ENCODE data around the gene APOA1.

Gene APOA1

DNA sequence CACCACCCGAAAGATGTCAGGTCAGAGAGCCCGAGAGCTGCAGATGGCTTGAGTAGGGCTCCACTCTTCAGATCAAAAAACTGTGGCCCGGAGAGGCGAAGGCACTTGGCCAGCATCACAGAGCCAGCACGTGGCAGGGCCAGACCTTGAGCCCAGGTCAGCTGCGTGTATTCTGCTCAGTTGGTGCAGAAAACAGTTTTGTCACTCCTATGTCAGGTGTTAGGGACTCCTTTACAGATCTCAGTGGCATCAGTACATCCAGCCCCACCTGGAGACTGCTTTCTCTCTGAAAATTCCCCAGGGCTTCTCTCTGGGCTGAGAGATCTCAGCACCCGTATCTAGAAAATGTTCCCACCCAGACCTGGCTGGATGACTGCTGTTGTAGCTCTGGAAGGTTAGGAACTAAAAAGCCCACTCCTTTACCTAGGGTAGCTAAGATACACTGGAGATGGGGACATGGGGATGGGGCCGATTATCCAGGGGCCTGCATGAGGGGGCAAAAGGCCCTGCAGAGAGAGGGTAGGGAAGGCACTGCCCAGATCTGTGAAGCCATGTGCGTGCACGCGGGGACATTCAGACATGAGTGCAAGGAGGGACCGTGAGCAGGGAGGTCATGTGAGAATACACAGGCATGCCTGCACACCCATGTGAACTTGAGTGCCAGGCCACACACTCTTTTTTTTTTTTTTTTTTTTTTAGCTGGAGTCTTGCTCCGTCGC is 3.4 kb downstream of the APOA1 start:
- DNase-seq (ENCODE audit: low read depth), result no peak

DNA sequence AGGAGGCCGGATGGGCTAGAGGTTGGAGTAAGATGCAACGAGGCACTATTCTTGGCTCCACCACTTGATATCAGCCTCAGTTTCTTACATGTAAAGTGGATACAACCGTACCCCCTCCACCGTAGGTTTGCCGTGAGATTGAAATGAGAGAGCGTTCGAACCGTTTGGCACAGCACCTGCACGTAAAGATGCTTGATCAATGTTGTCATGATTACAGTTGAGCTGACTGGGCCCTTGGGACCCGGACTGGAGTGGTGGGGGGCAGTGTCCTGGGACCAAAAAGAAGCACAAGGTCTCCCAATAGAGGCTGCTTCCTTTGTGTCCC is 4.0 kb downstream of the APOA1 start:
- no peak for DNase-seq (ENCODE audit: low read depth)

- no peak for DNase-seq (ENCODE audit: low read depth)
Observed at GRCh38 chr11:116832350-116833290, 4.8 kb downstream of the APOA1 start.

DNA sequence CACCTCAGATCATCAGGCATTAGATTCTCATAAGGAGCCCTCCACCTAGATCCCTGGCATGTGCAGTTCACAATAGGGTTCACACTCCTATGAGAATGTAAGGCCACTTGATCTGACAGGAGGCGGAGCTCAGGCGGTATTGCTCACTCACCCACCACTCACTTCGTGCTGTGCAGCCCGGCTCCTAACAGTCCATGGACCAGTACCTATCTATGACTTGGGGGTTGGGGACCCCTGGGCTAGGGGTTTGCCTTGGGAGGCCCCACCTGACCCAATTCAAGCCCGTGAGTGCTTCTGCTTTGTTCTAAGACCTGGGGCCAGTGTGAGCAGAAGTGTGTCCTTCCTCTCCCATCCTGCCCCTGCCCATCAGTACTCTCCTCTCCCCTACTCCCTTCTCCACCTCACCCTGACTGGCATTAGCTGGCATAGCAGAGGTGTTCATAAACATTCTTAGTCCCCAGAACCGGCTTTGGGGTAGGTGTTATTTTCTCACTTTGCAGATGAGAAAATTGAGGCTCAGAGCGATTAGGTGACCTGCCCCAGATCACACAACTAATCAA is 5.6 kb downstream of the APOA1 start:
- DNase-seq (ENCODE audit: low read depth), result no peak

DNA sequence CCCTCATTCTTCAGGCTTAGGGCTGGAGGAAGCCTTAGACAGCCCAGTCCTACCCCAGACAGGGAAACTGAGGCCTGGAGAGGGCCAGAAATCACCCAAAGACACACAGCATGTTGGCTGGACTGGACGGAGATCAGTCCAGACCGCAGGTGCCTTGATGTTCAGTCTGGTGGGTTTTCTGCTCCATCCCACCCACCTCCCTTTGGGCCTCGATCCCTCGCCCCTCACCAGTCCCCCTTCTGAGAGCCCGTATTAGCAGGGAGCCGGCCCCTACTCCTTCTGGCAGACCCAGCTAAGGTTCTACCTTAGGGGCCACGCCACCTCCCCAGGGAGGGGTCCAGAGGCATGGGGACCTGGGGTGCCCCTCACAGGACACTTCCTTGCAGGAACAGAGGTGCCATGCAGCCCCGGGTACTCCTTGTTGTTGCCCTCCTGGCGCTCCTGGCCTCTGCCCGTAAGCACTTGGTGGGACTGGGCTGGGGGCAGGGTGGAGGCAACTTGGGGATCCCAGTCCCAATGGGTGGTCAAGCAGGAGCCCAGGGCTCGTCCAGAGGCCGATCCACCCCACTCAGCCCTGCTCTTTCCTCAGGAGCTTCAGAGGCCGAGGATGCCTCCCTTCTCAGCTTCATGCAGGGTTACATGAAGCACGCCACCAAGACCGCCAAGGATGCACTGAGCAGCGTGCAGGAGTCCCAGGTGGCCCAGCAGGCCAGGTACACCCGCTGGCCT is 7.1 kb downstream of the APOA1 start:
- DNase-seq (ENCODE audit: low read depth), result no peak

- no peak for DNase-seq (ENCODE audit: low read depth)
Observed at GRCh38 chr11:116829525-116830183, 7.8 kb downstream of the APOA1 start, which contains the start of gene APOC3. Gene APOC3 (plus strand): TSS chr11:116829907. CDS start chr11:116830583, 676 bp downstream.

DNA sequence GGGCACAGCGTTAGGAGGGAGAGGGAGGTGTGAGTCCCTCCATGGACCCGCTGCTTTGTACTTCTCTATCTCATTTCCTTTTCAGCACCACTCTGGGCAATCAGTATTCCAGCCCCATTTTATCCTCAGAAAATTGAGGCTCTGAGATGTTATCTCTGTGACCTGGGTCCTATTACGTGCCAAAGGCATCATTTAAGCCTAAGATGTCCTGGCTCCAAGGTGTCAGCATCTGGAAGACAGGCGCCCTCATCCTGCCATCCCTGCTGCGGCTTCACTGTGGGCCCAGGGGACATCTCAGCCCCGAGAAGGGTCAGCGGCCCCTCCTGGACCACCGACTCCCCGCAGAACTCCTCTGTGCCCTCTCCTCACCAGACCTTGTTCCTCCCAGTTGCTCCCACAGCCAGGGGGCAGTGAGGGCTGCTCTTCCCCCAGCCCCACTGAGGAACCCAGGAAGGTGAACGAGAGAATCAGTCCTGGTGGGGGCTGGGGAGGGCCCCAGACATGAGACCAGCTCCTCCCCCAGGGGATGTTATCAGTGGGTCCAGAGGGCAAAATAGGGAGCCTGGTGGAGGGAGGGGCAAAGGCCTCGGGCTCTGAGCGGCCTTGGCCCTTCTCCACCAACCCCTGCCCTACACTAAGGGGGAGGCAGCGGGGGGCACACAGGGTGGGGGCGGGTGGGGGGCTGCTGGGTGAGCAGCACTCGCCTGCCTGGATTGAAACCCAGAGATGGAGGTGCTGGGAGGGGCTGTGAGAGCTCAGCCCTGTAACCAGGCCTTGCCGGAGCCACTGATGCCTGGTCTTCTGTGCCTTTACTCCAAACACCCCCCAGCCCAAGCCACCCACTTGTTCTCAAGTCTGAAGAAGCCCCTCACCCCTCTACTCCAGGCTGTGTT is 8.5 kb downstream of the APOA1 start:
- DNase-seq (ENCODE audit: low read depth), result no peak

GRCh38 chr11:116827461-116827860 is 10.0 kb downstream of the APOA1 start:
- no peak for DNase-seq (ENCODE audit: low read depth)

DNA sequence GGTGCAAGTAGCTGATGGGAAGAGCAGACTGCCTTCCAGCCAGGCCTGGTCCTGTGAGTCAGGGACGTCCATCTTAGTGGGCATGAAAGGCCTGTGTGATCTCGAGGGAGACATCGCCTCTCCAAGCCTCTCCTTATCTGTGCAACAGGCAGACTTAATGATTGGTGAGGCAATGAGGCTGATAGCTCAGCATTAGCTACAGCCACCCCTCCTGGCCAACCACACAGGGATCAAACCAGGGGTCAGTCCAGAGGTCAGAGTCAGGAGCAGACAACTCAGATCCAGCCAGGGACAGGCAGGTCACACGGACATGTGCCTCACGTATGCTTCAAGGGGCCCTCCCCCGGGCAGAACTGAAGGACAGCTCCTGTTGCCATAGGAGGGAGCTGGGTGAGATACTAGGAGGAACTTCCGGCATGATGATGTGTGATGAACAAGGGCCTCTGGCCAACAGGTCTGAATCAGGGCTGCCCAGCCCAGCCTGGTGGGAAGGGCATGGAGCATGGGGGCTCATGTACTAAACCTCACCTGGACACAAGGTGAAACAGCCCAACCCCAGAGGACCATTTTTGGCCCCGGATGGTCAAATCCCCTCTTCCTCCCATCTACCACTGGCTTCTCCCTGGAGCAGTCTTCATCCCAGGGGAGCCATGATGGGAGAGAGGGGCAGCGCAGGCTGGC is 10.5 kb downstream of the APOA1 start:
- no peak for DNase-seq (ENCODE audit: low read depth)

DNA sequence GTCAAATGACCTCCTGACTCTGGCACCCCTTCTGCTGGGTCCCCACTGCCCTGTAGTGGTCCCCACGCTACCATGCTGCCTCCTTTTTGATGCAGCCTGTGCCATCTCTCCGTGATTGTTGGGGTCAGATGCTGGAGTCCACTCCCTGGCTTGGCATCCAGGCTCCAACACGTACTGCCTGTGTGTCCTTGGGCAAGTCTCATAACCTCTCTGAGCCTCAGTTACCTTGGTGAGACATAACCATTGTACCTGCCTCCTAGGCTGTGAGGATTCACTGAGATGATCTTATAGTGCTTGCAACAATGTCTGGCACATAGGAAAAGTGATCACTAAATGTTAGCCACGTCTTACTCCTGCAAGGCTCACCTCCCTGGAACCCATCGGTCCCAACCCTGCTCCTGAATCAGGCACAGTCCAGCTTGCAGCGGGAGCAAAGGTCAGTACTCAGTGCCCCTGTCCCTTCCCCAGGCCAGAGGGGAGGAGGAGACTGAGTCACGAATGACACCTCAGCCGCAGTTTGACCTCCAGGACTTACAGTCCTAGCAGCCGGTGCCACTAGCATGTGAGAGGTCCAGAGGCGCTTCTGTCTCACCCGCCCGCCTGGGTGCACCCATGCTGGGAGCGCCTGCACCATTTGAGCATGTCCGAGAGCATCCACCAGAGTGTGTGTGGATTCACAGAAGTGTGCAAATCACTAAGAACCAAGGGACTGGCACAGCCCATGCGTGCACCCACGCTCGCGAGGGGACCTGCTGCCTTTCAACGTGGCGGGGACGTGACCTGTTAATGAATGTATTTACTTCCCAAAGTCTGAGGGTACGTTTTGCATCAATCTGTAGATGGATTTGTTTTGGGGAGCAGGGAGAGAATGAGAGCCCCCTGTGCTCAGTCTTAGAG is 11.3 kb downstream of the APOA1 start:
- DNase-seq (ENCODE audit: low read depth), result no peak

DNA sequence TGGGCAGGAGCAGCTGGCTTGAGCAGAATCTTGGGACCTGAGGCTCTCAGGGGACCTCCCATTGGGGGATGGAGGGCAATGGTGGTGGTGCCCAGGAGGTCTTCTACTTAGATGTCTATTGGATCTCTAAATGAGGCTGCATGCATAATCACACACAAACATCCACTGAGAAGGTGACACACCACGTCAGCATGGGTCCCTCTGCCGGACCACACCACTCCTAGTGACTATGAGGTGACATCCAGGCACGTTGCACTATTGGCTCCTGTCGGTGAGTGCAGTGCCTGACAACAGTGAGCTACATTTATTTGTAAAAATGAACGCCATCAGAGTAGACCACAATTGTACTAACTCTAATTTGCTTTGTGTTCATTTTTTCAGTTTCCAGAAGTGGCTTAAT is 12.0 kb downstream of the APOA1 start:
- no peak for DNase-seq (ENCODE audit: low read depth)

DNA sequence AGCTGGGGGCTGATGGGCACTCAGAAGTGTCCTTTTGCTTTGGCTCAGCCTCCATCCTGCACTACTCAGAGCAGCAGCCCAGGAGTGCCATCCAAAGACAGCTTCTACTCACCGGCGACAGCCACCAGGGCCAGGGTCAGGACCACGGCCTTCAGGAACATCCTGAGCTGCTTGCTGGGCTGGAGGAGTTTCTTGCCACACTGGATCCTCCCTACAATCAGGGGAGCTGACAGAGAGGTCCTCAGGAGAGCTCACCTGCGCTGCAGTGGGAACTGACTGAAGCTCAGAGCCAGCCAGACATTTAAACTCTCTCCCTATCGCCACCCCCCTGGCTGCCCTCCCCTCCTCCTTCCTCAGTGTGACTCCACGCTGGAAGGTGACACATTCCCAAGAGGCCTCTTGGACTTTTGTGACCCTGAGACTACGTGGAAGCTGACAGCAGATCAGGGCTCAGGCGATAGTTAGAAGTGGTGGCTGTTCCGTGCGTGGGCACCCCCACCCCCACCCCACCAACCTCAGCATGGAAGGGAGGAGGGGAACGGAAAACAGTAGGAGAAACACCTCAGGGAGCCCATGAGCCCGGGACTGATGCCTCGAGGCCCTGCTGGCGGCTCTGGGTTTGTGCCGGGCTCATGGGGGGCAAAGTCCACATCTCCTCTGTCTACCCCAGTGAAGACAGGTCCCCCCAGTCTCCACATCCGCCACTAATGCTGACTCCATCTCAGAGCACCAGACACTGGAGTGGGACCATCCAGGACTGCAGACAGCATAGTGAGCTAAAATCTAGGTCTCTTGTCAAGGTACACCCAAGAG is 14.2 kb downstream of the APOA1 start, which contains the start of gene APOA4:
Gene APOA4 (minus strand): TSS at position 274 of the 813 bp plus-strand sequence. CDS start 113 bp downstream, at position 161.
- no peak for DNase-seq (ENCODE audit: low read depth)

DNA sequence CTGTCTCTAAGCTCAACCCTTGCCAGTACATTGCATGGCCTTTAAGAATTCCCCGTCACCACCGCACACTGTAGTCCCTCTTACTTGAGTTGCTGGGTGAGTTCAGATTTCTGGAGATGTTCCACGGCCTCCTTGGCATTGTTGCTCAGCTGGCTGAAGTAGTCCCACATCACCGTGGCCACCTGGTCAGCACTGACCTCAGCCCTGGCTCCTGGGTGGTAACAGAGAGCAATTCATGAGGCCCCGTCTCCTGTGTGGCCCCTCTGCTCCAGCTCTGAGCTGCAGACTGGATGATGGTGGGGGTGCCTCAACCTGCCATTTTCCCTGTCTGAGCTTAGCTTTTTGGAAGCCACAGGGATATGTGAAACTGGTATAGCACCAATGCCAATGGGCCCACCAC is 14.8 kb downstream of the APOA1 start:
- DNase-seq (ENCODE audit: low read depth), result no peak

DNA sequence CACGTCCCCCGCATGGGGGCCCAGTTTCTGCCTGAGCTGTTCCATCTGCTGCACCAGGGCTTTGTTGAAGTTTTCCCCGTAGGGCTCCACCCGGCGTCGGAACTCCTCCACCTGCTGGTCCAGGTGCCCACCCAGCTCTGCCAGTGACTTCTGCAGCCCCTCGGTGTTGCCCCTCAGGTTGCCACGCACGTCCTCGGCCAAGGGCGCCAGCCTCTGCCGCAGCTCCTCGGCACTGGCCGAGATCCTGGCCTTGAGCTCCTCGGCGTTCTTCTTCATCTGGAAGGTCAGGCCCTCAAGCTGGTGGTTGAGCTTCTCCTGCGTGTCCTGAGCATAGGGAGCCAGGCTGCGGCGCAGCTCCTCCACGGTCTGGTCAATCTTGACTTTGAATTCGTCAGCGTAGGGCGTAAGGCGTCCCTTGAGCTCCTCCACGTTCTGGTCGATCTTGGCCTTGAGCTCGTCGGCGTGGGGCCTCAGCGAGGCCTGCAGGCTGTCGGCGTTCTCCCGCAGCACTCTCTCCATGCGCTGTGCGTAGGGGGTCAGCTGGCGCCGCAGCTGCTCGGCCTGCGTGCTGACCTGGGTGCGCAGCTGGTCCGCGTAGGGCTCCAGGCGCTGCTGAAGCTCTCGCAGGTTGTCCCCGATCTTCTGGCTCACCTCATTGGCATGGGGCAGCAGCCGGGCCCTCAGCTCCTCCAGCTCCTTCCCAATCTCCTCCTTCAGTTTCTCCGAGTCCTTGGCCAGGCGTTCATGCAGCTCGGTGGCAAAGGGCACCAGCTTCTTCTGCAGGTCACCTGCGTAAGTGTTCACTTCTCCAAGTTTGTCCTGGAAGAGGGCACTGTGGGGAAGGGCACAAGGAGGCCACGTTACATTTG is 16.1 kb downstream of the APOA1 start:
- DNase-seq (ENCODE audit: low read depth), result no peak

GRCh38 chr11:116819049-116819448 is 18.4 kb downstream of the APOA1 start:
- no peak for DNase-seq (ENCODE audit: low read depth)

DNA sequence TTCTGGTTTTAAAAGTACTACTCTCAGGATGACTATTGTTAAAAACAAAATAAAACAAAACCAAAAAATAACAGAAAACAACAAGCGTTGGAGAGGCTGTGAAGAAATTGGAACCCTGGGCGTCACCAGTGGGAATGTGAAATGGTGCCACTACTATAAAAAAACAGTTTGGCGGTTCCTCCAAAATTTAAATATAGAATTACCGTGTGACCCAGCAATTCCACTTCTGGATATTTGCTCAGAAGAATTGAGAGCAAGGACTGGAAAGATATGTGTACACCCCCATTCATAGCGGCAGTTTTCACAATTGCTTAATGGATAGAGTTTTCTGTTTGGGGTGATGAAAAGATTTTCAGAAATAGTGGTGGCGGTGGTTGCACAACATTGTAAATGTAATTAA is 22.9 kb downstream of the APOA1 start:
- DNase-seq (ENCODE audit: low read depth), result no peak

Measured in stimulated activated CD8-positive, alpha-beta memory T cell treated with anti-CD3 and anti-CD28 coated beads, Interleukin-12 subunit alpha, Interleukin-12 subunit beta, amount 100 ng/mL, for 1 hour (primary cell).